Activated naive CD8-positive, alpha-beta T cell treated with anti-CD3 and anti-CD28 coated beads, Interleukin-2, amount 50 U/mL, for 24 hours (primary cell): ENCODE results near the gene TRIM24.

Experiments used
- ATAC-seq: fragments of 150-1000 bp; cut with Tn5 transposase; one replicate; pipeline ENCODE4 v1.10.0; 2021
- DNase-seq: peaks from one replicate; pipeline ENCODE4 v3.0.0; 2021
- H3K27ac Mint-ChIP-seq: one replicate; pipeline ENCODE4 v1.8.0; 2021; ENCODE audit warnings: mild to moderate bottlenecking, mixed read lengths
- H3K27me3 Mint-ChIP-seq: one replicate; pipeline ENCODE4 v1.8.0; 2021; ENCODE audit warnings: mixed read lengths
- H3K36me3 Mint-ChIP-seq: one replicate; pipeline ENCODE4 v1.8.0; 2021; ENCODE audit warnings: low read depth, mixed read lengths
- H3K4me1 Mint-ChIP-seq: one replicate; pipeline ENCODE4 v1.8.0; 2021; ENCODE audit warnings: mixed read lengths
- H3K4me3 Mint-ChIP-seq: one replicate; pipeline ENCODE4 v1.8.0; 2021; ENCODE audit warnings: mild to moderate bottlenecking, moderate library complexity, mixed read lengths
- H3K9me3 Mint-ChIP-seq: one replicate; pipeline ENCODE4 v1.8.0; 2021; ENCODE audit warnings: mixed read lengths

Gene TRIM24

GRCh38 chr7:138610671-138611170 lies 150.7 kb downstream of the TRIM24 start:
- Mint-ChIP-seq H3K27ac (no peak overlapping the region), H3K27me3 (no peaks in the 10 kb centered on the region), H3K4me1 (peaks cover 14% of the 10 kb centered on the region), H3K36me3 (no peaks in the 10 kb centered on the region), H3K4me3 (no peak overlapping the region), H3K9me3 (no peaks in the 10 kb centered on the region)
- DNase-seq (no peak), ATAC-seq (no peak)

- DNase-seq, result no peak
- Mint-ChIP-seq H3K4me1 (peaks cover 2% of the 10 kb centered on the region), H3K36me3 (no peaks in the 10 kb centered on the region), H3K9me3 (no peaks in the 10 kb centered on the region), H3K27ac (no peak overlapping the region), H3K4me3 (no peak overlapping the region), H3K27me3 (no peaks in the 10 kb centered on the region)
- ATAC-seq, result no peak
Measured at GRCh38 chr7:138613630-138614029, 153.6 kb downstream of the TRIM24 start.

GRCh38 chr7:138616085-138616484 lies 156.0 kb downstream of the TRIM24 start:
- Mint-ChIP-seq H3K9me3 (no peaks in the 10 kb centered on the region), H3K4me1 (peaks cover 2% of the 10 kb centered on the region), H3K27ac (no peak overlapping the region), H3K4me3 (no peak overlapping the region), H3K27me3 (no peaks in the 10 kb centered on the region), H3K36me3 (no peaks in the 10 kb centered on the region)
- ATAC-seq (no peak), DNase-seq (no peak)

- H3K27ac Mint-ChIP-seq, result no peak overlapping the region
- H3K27me3 Mint-ChIP-seq, result no peaks in the 10 kb centered on the region
- no peaks in the 10 kb centered on the region for H3K36me3 Mint-ChIP-seq
- peaks cover 2% of the 10 kb centered on the region for H3K4me1 Mint-ChIP-seq
- no peak overlapping the region for H3K4me3 Mint-ChIP-seq
- ATAC-seq, result no peak
- no peaks in the 10 kb centered on the region for H3K9me3 Mint-ChIP-seq
- DNase-seq, result no peak
Measured at GRCh38 chr7:138618506-138618905, 158.4 kb downstream of the TRIM24 start.

- H3K27me3 Mint-ChIP-seq, result no peaks in the 10 kb centered on the region
- no peaks in the 10 kb centered on the region for H3K36me3 Mint-ChIP-seq
- no peak overlapping the region for H3K27ac Mint-ChIP-seq
- no peak for DNase-seq
- H3K4me3 Mint-ChIP-seq, result no peak overlapping the region
- H3K4me1 Mint-ChIP-seq, result peaks cover 3% of the 10 kb centered on the region
- no peaks in the 10 kb centered on the region for H3K9me3 Mint-ChIP-seq
- ATAC-seq, result no peak
Measured at GRCh38 chr7:138618933-138619332, 158.9 kb downstream of the TRIM24 start.

GRCh38 chr7:138622841-138623240 lies 162.8 kb downstream of the TRIM24 start:
- H3K9me3 Mint-ChIP-seq, result no peaks in the 10 kb centered on the region
- peaks cover 38% of the 10 kb centered on the region for H3K4me1 Mint-ChIP-seq
- no peak for ATAC-seq
- no peaks in the 10 kb centered on the region for H3K27me3 Mint-ChIP-seq
- no peak overlapping the region for H3K4me3 Mint-ChIP-seq
- H3K36me3 Mint-ChIP-seq, result no peaks in the 10 kb centered on the region
- no peak for DNase-seq
- no peak overlapping the region for H3K27ac Mint-ChIP-seq

GRCh38 chr7:138625084-138625848 lies 165.2 kb downstream of the TRIM24 start:
- ATAC-seq, result peak; percentile 23
- H3K9me3 Mint-ChIP-seq, result no peaks in the 10 kb centered on the region
- H3K4me3 Mint-ChIP-seq, result peak overlapping the region; percentile 46
- H3K4me1 Mint-ChIP-seq, result peaks cover 46% of the 10 kb centered on the region
- no peak for DNase-seq
- no peaks in the 10 kb centered on the region for H3K27me3 Mint-ChIP-seq
- no peaks in the 10 kb centered on the region for H3K36me3 Mint-ChIP-seq
- peak overlapping the region; percentile 78 for H3K27ac Mint-ChIP-seq

- Mint-ChIP-seq H3K36me3 (no peaks in the 10 kb centered on the region), H3K4me3 (peak overlapping the region; percentile 46), H3K4me1 (peaks cover 49% of the 10 kb centered on the region), H3K27me3 (no peaks in the 10 kb centered on the region), H3K27ac (peak overlapping the region; percentile 78), H3K9me3 (no peaks in the 10 kb centered on the region)
- DNase-seq (peak; percentile 15), ATAC-seq (peak; percentile 73)
Measured at GRCh38 chr7:138625849-138626230, 165.8 kb downstream of the TRIM24 start.

GRCh38 chr7:138626846-138627245 lies 166.8 kb downstream of the TRIM24 start:
- no peaks in the 10 kb centered on the region for H3K27me3 Mint-ChIP-seq
- peak overlapping the region; percentile 29 for H3K27ac Mint-ChIP-seq
- no peaks in the 10 kb centered on the region for H3K9me3 Mint-ChIP-seq
- DNase-seq (no peak), ATAC-seq (no peak)
- no peak overlapping the region for H3K4me3 Mint-ChIP-seq
- no peaks in the 10 kb centered on the region for H3K36me3 Mint-ChIP-seq
- peaks cover 49% of the 10 kb centered on the region for H3K4me1 Mint-ChIP-seq

GRCh38 chr7:138627361-138627760 lies 167.3 kb downstream of the TRIM24 start:
- H3K27ac Mint-ChIP-seq, result no peak overlapping the region
- no peaks in the 10 kb centered on the region for H3K36me3 Mint-ChIP-seq
- no peak for ATAC-seq
- DNase-seq, result no peak
- H3K27me3 Mint-ChIP-seq, result peaks cover 3% of the 10 kb centered on the region
- H3K4me3 Mint-ChIP-seq, result no peak overlapping the region
- H3K4me1 Mint-ChIP-seq, result peaks cover 49% of the 10 kb centered on the region
- no peaks in the 10 kb centered on the region for H3K9me3 Mint-ChIP-seq

GRCh38 chr7:138630059-138630610 lies 170.1 kb downstream of the TRIM24 start:
- Mint-ChIP-seq H3K36me3 (no peaks in the 10 kb centered on the region), H3K9me3 (no peaks in the 10 kb centered on the region), H3K4me3 (no peak overlapping the region), H3K27ac (no peak overlapping the region), H3K4me1 (peaks cover 35% of the 10 kb centered on the region), H3K27me3 (peaks cover 3% of the 10 kb centered on the region)
- ATAC-seq (no peak), DNase-seq (peak; percentile 12)

GRCh38 chr7:138632384-138632783 lies 172.3 kb downstream of the TRIM24 start:
- H3K36me3 Mint-ChIP-seq, result no peaks in the 10 kb centered on the region
- no peak for ATAC-seq
- H3K27ac Mint-ChIP-seq, result no peak overlapping the region
- no peak overlapping the region for H3K4me3 Mint-ChIP-seq
- H3K4me1 Mint-ChIP-seq, result peaks cover 13% of the 10 kb centered on the region
- DNase-seq, result no peak
- H3K9me3 Mint-ChIP-seq, result no peaks in the 10 kb centered on the region
- peaks cover 3% of the 10 kb centered on the region for H3K27me3 Mint-ChIP-seq

GRCh38 chr7:138632826-138633602 lies 173.0 kb downstream of the TRIM24 start:
- no peak overlapping the region for H3K4me3 Mint-ChIP-seq
- peaks cover 3% of the 10 kb centered on the region for H3K27me3 Mint-ChIP-seq
- DNase-seq, result no peak
- ATAC-seq, result no peak
- H3K9me3 Mint-ChIP-seq, result no peaks in the 10 kb centered on the region
- H3K4me1 Mint-ChIP-seq, result peaks cover 11% of the 10 kb centered on the region
- no peaks in the 10 kb centered on the region for H3K36me3 Mint-ChIP-seq
- H3K27ac Mint-ChIP-seq, result no peak overlapping the region
